GM18870 (cell line): ENCODE results near the gene KRT37.

Experiments
- ATAC-seq: cut with Tn5 transposase; IDR thresholded peaks from one replicate; pipeline ENCODE4 v1.9.1; 2021; ENCODE audit warnings: moderate library complexity; ENCODE audit not compliant: unreplicated experiment

Gene KRT37

DNA sequence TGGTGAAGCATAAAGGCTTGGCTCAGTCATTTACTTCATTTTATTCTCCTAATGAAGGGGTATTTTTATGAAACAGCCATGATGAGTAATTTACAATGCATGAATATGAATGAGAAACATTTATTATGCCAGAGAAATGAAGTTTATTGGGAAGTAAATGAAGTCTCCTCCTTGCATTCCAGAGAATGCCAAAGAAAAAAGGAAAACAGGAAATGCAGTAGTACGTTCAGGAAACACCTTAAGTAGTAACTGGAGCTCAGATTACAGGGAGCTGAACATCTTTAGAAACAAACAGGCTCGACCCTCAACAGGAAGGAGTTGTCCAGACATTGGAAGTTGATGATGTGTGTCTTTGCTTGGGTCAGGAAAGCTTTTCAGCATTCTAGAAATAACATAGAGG lies 46.8 kb downstream of the KRT37 start:
- ATAC-seq = no peak
